Keratinocyte (primary cell): ENCODE data around the gene MCRIP2.

Source experiments
- EZH2 ChIP-seq: IDR thresholded peaks from one replicate; pipeline ENCODE4 v1.6.1; 2012; ENCODE audit warnings: inconsistent platforms, mild to moderate bottlenecking, low read length, moderate library complexity
- TF ChIP-seq, protein P1 (sequence below), 3 experiments: IDR thresholded peaks in 1 of 3; conservative IDR thresholded peaks in 1 of 3; optimal IDR thresholded peaks in 1 of 3; 2 replicates in 2 of 3; 3 replicates in 1 of 3; pipeline versions ENCODE3 to v1.5.1; 2011; ENCODE audit warnings: low read length in 3 of 3, mild to moderate bottlenecking in 3 of 3, moderate library complexity in 2 of 3, control low read depth in 1 of 3, inconsistent platforms in 1 of 3; ENCODE audit not compliant: insufficient read depth in 2 of 3; ENCODE audit errors: extremely low read depth in 1 of 3

DNA sequence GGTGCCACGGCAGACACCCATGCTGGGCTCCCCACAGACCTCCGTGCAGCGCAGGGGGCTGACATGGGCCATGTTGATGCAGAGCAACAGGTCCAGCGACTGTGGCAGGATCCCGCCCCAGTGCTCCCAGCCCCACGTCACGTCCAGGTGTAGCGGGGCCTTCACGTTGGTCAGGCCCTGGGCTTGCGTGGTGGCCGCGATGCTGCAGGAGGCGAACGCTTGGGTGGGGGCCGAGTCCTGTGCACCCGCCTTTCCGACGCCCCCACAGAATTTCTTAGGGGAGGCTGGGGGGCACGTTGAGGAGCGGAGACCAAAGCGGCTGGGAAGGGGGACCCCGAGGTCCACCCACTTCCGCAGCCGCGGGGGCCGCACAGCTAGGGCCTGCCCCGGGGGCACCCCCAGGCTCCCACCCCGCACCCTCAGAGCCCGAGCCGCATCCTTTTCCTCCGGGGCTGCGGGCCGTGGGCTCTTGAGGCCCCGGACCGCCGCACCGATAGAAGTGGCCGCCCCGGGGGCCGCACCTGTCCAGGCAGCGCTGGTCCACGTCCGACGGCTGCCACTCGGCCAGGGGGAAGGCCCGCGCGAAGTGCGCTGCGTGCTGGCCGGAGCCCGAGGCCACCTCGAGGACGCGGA, 5.9 kb upstream of the MCRIP2 start:
- TF ChIP-seq, protein P1, sequence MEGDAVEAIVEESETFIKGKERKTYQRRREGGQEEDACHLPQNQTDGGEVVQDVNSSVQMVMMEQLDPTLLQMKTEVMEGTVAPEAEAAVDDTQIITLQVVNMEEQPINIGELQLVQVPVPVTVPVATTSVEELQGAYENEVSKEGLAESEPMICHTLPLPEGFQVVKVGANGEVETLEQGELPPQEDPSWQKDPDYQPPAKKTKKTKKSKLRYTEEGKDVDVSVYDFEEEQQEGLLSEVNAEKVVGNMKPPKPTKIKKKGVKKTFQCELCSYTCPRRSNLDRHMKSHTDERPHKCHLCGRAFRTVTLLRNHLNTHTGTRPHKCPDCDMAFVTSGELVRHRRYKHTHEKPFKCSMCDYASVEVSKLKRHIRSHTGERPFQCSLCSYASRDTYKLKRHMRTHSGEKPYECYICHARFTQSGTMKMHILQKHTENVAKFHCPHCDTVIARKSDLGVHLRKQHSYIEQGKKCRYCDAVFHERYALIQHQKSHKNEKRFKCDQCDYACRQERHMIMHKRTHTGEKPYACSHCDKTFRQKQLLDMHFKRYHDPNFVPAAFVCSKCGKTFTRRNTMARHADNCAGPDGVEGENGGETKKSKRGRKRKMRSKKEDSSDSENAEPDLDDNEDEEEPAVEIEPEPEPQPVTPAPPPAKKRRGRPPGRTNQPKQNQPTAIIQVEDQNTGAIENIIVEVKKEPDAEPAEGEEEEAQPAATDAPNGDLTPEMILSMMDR (optimal IDR thresholded peaks at IDR 0.05 in 1 of 3, IDR thresholded peaks at IDR 0.05 in 1 of 3, conservative IDR thresholded peaks at IDR 0.05 in 1 of 3; ENCODE audit: extremely low read depth in 1 of 3, insufficient read depth in 2 of 3, low read length in 3 of 3), result no peak
- no peak for TF ChIP-seq EZH2
